HTR-8/SVneo (cell line): Measurements from ENCODE around the gene PDE4D.

Experiments used
- DNase-seq: peaks from one replicate; pipeline ENCODE4 v3.0.0; 2011; ENCODE audit warnings: low spot score, mixed read lengths; ENCODE audit not compliant: insufficient read length
- FAIRE-seq: peaks from 2 replicates; lab custom pipeline; 2011; peaks lifted over from hg19 to GRCh38; lab: Jason Lieb, UNC

The PDE4D gene

GRCh38 chr5:59462956-59463355, 430.6 kb downstream of the PDE4D start:
- DNase-seq (no peak), FAIRE-seq (no peak)

DNA sequence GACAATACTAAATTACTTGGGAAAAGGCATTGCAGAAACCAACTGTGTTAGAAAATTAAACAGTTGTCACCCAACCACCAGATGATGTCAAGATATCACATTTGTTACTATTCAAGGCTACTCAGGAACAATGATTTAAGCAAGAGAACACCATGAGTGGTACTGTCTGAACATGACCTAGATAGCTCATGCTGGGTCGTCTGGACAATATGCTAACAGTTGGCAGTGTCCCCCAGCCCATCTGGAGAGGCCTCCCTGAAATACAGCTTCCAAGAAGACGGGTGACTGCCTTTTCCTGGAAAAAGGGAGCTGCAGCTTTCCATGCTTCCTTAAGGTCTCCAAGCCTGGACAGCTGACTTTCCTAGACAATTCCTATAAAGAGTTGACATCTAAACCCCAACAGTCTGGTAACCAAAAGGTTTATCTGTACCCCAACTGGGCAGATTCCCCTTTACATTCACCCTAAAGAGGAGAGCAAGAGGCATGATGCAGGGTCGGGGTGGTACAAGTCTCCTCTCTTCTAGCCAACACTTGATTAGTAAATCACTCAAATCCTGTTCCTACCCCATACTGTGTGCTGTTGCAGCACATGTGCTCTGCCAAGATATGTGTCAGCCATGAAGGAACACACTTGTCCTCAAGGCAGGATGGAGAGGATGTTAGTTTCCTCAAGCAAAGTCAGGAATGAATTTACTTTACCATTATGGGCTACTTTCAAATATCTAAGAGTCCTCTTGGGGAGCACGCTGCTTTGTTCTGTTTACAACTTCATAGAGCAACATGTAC, 433.0 kb downstream of the PDE4D start:
- DNase-seq (no peak), FAIRE-seq (no peak)

DNA sequence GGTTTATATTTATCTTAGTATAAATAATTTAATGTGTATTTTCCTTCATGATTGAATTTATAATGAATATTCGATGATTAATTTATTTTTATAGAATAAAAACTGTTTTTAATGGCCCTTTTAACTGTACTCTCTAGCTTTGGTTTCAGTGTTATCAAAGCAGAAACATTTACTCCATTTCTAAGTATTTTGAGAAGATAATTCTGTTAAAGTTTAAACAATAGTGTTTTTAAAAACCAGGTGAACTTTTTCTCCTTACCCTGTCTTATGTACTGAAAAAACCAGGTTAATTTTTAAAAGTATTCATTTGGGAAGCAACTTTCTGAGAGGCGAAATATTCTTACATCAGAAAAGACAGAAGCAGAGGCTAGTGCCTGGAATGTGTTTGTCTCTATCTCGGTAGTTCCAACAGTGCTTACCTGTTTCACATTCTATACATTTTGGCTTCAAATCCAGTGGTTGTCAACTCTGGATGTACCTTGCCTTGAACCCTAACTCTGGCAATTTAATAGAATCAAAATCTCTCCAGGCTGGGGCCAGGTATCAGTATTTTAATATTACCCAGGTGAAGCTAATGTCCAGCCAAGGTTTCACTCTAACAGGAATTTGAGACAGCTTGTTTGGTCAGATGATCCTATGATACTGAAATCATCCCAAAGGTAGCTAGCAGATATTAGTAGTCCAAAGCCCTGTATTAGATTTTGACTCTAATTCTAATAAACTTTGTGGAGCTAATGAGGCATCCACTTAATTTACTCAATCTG, 434.4 kb downstream of the PDE4D start:
- FAIRE-seq, result no peak

DNA sequence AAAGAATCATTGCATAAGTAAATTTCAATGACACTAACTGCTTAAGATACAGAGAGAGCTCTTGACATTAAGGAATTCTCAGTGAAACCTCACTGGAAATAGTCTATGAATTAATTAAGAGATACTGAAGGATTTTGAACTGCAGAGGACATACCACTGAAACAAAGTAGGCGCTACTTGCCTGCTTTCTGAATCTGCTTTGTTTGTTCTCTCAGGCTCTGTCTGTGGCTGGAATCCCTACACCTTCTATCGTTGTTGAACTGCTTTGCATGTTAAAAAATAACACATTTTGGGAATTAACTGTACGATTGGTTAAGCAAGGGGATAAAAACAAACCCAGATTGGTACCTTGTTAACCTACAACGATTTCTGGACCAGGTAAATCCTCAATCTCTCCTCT, 435.2 kb downstream of the PDE4D start:
- FAIRE-seq (no peak), DNase-seq (no peak)

More for the DNA sequence above, 434.4 kb downstream of the PDE4D start:
- no peak for DNase-seq

DNA sequence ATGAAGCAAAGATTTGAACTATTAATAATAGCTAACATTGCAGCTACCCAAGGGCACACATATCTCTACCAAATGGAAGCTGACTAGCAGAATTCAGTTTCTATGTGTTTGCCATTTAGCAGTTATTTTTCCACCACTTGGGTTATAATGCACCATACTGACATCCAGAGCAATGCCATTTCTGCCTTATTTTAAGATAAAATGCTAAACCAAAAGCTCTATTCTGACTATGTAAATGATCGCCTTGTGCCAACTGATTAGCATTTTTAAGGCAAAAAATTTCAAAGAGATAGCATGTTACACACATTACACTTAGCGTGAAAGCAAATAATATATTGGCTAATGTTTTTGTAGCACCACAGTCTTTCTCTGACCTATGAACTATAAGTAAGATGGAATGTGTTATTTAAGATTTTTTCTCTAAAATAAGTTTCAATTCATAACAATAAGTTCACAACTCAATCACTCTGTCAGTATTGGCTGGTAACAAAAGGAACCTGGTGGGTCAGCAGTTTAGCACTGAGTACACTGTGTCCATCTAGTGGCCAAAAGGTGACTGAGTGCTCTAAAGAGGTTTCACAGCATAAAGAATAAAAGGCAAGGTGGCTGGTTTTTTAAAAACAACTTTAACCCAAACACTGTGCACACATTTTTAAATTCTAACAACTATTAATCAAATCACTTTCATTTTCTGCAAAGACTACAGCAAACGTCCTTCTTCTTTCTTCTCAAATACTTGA, 443.5 kb downstream of the PDE4D start:
- DNase-seq (no peak), FAIRE-seq (no peak)

- no peak for FAIRE-seq
Measured at GRCh38 chr5:59446356-59446755, 447.2 kb downstream of the PDE4D start.

GRCh38 chr5:59445741-59446140, 447.8 kb downstream of the PDE4D start:
- no peak for FAIRE-seq
- no peak for DNase-seq

More at GRCh38 chr5:59446356-59446755, 447.2 kb downstream of the PDE4D start:
- no peak for DNase-seq

DNA sequence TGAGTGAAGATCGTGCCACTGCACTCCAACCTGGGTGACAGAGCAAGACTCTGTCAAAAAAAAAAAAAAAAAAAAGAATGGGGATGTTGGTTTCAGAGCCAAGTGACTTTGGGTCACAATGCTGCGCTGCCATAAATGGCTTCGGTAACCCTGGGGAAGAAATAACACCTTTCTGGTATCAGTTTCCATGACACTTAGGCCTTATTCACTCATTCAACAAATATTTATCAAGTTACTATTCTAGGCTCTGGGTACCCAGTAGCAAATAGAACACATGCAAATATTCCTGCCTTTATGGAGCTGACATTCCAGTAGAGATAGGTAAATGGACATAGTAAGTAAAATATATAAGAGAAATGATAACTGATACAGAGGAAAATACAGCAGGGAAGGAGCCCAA, 454.2 kb downstream of the PDE4D start:
- DNase-seq, result no peak
- FAIRE-seq, result no peak

GRCh38 chr5:59437176-59437575, 456.4 kb downstream of the PDE4D start:
- FAIRE-seq, result no peak

DNA sequence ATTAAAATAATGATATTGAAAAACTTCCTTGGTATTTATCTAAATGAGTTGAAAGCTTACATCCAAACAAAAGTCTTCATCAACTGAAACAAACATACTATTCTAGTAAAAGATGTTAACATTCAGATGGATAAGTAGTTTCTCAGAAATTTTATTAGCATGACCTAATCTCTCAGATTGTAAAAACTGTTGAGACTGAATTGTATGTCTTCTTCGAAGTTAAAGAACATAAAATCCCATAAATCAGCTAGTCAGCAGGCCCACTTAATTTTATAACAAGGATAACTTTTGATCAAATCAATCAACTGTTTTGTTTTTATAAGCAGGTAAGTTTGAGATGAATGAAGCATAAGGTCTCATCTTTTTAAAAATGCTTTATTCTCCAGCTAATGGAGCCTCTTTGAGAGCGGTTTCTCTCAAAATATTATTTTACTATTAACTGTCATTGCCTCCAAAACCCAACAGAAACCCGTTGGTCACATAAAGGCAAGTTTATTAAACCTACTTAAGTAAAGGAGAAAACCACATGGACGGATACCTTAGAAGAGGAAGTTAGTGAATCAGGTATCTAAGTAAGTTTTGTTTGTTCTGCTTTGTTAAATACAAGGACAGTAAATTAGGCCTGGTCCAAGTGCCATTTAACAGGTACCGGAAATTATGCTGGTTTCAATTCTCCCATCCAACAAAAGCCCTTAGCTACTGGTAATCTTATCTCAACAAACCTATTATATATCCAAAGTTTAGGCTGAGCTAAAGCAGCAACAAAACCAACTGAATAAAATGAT, 457.0 kb downstream of the PDE4D start:
- DNase-seq (no peak), FAIRE-seq (no peak)

More at GRCh38 chr5:59437176-59437575, 456.4 kb downstream of the PDE4D start:
- no peak for DNase-seq

DNA sequence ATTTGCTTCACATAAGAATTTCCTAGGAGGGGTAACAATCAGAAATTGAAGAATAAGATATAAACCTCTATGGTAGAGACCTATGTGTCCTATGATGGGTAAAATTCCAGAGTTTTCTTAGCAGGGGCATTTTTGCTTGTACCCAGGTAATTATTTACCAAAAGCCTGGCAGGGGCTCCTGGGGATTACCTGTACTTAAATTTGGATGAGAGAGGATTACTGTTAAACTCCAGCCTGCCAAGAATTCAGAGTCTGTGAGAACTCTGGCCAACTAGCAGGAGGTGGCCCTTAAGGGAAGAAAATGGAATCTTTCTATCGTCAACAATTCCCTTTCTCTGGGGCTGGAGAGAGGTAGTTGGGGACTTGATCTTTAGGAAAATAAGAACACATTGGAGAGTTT, 460.4 kb downstream of the PDE4D start:
- DNase-seq, result no peak
- no peak for FAIRE-seq

- DNase-seq (no peak), FAIRE-seq (no peak)
Measured at GRCh38 chr5:59430066-59430685, 463.4 kb downstream of the PDE4D start.

DNA sequence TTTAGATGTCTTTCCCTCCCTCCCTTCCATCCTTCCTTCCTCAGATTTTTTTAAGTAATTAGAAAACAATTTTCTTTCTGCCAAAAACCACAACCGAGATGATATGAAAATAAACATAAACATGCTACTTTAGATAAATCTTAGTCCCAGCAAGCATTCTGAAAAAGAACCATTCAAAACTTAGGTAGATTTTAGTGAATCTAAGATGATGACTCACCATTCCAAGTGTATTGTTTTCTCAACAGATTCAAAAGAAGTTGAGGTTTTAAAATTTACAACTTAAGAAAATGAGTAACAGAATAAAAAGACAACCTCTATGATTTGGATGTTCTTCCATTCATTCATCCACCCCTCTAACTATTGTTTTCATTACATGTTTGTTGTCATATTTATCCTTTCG, 465.1 kb downstream of the PDE4D start:
- no peak for DNase-seq
- FAIRE-seq, result no peak

GRCh38 chr5:59424515-59424914, 469.0 kb downstream of the PDE4D start:
- no peak for FAIRE-seq

DNA sequence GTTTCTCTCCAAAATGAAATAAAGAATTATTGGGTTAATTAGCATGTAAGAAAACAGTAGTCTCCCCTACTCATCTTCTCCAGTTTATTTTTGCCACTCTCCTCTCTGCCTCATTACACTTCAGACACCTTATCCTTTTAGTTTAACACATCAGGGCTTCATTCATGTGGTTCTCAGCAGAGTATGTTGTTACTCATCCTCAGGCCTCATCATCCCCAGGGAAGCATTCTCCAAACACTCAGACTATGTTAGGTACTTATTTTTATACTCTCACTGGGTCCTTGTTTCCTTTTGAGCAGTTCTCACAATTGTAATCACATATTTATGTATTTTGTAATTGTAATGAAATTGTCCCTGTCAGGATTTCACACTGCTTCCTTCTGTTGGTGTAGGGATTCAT, 470.5 kb downstream of the PDE4D start:
- DNase-seq, result no peak
- FAIRE-seq, result no peak

More at GRCh38 chr5:59424515-59424914, 469.0 kb downstream of the PDE4D start:
- DNase-seq, result no peak

- FAIRE-seq, result no peak
- no peak for DNase-seq
Measured at GRCh38 chr5:59421986-59422941, 471.3 kb downstream of the PDE4D start.

GRCh38 chr5:59420596-59420995, 472.9 kb downstream of the PDE4D start:
- no peak for DNase-seq
- FAIRE-seq, result no peak

GRCh38 chr5:59418808-59419207, 474.7 kb downstream of the PDE4D start:
- no peak for DNase-seq

More at GRCh38 chr5:59418808-59419207, 474.7 kb downstream of the PDE4D start:
- no peak for FAIRE-seq
